ENCODE data around the gene CRB3. TPM values are rescaled to one million over a fixed set of nuclear protein-coding genes. Genes with fewer than 3 reads are reported as not detected.

The CRB3 gene
- total and polyA plus RNA-seq, 4 donors = 19.2 to 38.7 (median 28.9) TPM

DNA sequence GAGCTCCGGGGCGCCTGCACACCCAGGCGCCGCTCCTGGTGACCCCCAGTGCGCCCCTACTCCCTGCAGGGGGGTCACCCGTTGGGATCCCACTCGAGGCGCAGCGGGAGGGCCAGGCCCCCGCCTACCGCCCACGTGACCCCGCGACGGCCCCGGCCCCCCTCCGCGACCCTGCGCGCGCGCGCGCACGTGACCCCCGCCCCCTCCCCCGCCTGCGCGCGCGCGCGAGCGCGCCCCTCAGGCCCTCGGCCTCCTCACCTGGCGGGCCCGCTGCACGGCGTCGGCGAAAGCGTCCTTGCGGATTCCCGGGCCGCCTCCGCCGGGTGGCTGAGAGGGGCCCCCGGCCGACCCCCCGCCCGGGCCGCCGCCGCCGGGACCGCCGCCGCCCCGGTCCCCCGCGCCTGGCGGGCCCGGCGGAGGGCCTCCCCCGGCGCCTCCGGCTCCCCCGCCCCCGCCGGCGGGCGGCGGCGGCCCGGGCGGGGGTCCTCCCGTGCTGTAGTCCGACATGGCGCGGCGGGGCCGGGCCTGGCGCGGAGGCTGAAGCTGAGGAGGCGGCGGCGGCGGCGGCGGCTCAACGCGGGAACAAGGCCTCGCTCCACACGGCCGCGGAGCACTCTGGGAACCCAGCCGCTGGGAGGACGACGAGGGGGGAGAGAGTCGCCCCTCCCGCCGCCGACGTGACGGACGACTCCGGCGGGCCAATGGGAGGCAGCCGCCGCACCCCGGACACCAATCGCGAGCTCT, 39.7 kb upstream of the CRB3 start, which contains the start of gene KHSRP:
Gene KHSRP (minus strand): TSS at position 617 of the 744 bp plus-strand sequence. CDS start 110 bp downstream, at position 507.
- peaks cover 7 to 23% (median 16%) of the 10 kb centered on the region in 4 donors for H3K36me3 ChIP-seq (ENCODE audit: control insufficient read depth in 4 of 4, insufficient read depth in 3 of 4, low read depth in 1 of 4, low read length in 3 of 4)
- no peak for DNase-seq (ENCODE audit: low spot score)
- H3K4me3 ChIP-seq (ENCODE audit: low read depth in 1 of 3, low read length in 3 of 3) = peak within 1 kb of the TSS; percentile 83 to 94 (median 88)
- H3K9ac ChIP-seq (ENCODE audit: low read depth in 1 of 2, low read length in 2 of 2) = peak within 1 kb of the TSS in 1 of 2 donors; percentile 70
- H3K27me3 ChIP-seq (ENCODE audit: control insufficient read depth in 4 of 4, insufficient read depth in 4 of 4, low read length in 3 of 4) = no peaks in the 10 kb centered on the region
- WGBS = under 1% methylated on average over 114 of the region's 114 CpGs
- peak within 1 kb of the TSS; percentile 52 to 75 for H3K27ac ChIP-seq (ENCODE audit: low read depth in 1 of 2, low read length in 2 of 2)
- TF ChIP-seq, protein P1, sequence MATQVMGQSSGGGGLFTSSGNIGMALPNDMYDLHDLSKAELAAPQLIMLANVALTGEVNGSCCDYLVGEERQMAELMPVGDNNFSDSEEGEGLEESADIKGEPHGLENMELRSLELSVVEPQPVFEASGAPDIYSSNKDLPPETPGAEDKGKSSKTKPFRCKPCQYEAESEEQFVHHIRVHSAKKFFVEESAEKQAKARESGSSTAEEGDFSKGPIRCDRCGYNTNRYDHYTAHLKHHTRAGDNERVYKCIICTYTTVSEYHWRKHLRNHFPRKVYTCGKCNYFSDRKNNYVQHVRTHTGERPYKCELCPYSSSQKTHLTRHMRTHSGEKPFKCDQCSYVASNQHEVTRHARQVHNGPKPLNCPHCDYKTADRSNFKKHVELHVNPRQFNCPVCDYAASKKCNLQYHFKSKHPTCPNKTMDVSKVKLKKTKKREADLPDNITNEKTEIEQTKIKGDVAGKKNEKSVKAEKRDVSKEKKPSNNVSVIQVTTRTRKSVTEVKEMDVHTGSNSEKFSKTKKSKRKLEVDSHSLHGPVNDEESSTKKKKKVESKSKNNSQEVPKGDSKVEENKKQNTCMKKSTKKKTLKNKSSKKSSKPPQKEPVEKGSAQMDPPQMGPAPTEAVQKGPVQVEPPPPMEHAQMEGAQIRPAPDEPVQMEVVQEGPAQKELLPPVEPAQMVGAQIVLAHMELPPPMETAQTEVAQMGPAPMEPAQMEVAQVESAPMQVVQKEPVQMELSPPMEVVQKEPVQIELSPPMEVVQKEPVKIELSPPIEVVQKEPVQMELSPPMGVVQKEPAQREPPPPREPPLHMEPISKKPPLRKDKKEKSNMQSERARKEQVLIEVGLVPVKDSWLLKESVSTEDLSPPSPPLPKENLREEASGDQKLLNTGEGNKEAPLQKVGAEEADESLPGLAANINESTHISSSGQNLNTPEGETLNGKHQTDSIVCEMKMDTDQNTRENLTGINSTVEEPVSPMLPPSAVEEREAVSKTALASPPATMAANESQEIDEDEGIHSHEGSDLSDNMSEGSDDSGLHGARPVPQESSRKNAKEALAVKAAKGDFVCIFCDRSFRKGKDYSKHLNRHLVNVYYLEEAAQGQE (IDR thresholded peaks at IDR 0.05) = no peak
- TF ChIP-seq FOXA1 (IDR thresholded peaks at IDR 0.05) = no peak
- peak; percentile 3 for TF ChIP-seq YY1 (IDR thresholded peaks at IDR 0.05)
- H3K4me1 ChIP-seq (ENCODE audit: control insufficient read depth in 4 of 4, insufficient read depth in 4 of 4, low read length in 3 of 4) = peaks cover 1 to 32% (median 20%) of the 10 kb centered on the region in 4 donors
- no peaks in the 10 kb centered on the region for H3K9me3 ChIP-seq (ENCODE audit: control insufficient read depth in 4 of 4, low read length in 3 of 4)

- Histone ChIP-seq H3K36me3 (ENCODE audit: control insufficient read depth in 4 of 4, insufficient read depth in 3 of 4, low read depth in 1 of 4, low read length in 3 of 4) (peaks cover 4 to 15% (median 8%) of the 10 kb centered on the region in 4 donors), H3K4me3 (ENCODE audit: low read depth in 1 of 3, low read length in 3 of 3) (peak overlapping the region in 2 of 3 donors; percentile 7 to 42), H3K9ac (ENCODE audit: low read depth in 1 of 2, low read length in 2 of 2) (no peak overlapping the region), H3K4me1 (ENCODE audit: control insufficient read depth in 4 of 4, insufficient read depth in 4 of 4, low read length in 3 of 4) (peaks cover 1 to 32% (median 20%) of the 10 kb centered on the region in 4 donors), H3K27ac (ENCODE audit: low read depth in 1 of 2, low read length in 2 of 2) (peak overlapping the region; percentile 47 to 75), H3K9me3 (ENCODE audit: control insufficient read depth in 4 of 4, low read length in 3 of 4) (no peaks in the 10 kb centered on the region), H3K27me3 (ENCODE audit: control insufficient read depth in 4 of 4, insufficient read depth in 4 of 4, low read length in 3 of 4) (no peaks in the 10 kb centered on the region)
- TF ChIP-seq FOXA1 (IDR thresholded peaks at IDR 0.05) (peak; percentile 14), CTCF (IDR thresholded peaks at IDR 0.05; ENCODE audit: low read depth, low read length, missing input control) (no peak), SP1 (IDR thresholded peaks at IDR 0.05) (peak; percentile 100), EGR1 (IDR thresholded peaks at IDR 0.05; ENCODE audit: low read depth in 2 of 2) (peak; percentile 68 to 84), HNF4A (conservative IDR thresholded peaks at IDR 0.05) (peak; percentile 62 to 78), TAF1 (conservative IDR thresholded peaks at IDR 0.05) (no peak), GABPA (IDR thresholded peaks at IDR 0.05 in 1 of 2, conservative IDR thresholded peaks at IDR 0.05 in 1 of 2) (peak; percentile 57 to 78), NR2F2 (IDR thresholded peaks at IDR 0.05) (peak; percentile 61), ZBTB33 (IDR thresholded peaks at IDR 0.05) (no peak), RXRA (IDR thresholded peaks at IDR 0.05) (peak; percentile 7 to 43), JUND (IDR thresholded peaks at IDR 0.05) (no peak), RAD21 (IDR thresholded peaks at IDR 0.05) (no peak), YY1 (IDR thresholded peaks at IDR 0.05) (peak; percentile 61), HNF4G (IDR thresholded peaks at IDR 0.05) (peak; percentile 20), FOXA2 (IDR thresholded peaks at IDR 0.05) (no peak)
- TF ChIP-seq, protein P1 (IDR thresholded peaks at IDR 0.05) = no peak
- TF ChIP-seq, protein P2, sequence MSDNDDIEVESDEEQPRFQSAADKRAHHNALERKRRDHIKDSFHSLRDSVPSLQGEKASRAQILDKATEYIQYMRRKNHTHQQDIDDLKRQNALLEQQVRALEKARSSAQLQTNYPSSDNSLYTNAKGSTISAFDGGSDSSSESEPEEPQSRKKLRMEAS (IDR thresholded peaks at IDR 0.05) = peak; percentile 95
- TF ChIP-seq, protein P3, sequence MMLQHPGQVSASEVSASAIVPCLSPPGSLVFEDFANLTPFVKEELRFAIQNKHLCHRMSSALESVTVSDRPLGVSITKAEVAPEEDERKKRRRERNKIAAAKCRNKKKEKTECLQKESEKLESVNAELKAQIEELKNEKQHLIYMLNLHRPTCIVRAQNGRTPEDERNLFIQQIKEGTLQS (IDR thresholded peaks at IDR 0.05) = peak; percentile 25
- peak; percentile 98 for DNase-seq (ENCODE audit: low spot score)
- 10% methylated on average over 43 of the region's 43 CpGs for WGBS
Observed at GRCh38 chr19:6424939-6425731, 38.9 kb upstream of the CRB3 start.

All from liver (tissue), 9 donors.